ENCODE data around the gene ZCWPW2. TPM values are rescaled to one million over a fixed set of nuclear protein-coding genes. Genes with fewer than 3 reads are reported as not detected.

ZCWPW2 gene
- total and polyA plus RNA-seq, 2 of the 4 experiments (the other 2 are of a cell fraction) = 0.18 to 0.24 TPM

GRCh38 chr3:28476194-28476593, 127.7 kb downstream of the ZCWPW2 start:
- in situ Hi-C loops (cut with MboI; ENCODE audit: low sequenced_read_pairs) = no loop called here
- BruUV-seq (replicated peaks) = no TSS peak

More at GRCh38 chr3:28476194-28476593, 127.7 kb downstream of the ZCWPW2 start:
- H3K14ac ChIP-seq (replicated peaks; ENCODE audit: low read depth, low read length) = no peak overlapping the region
- no peak overlapping the region for H3K56ac ChIP-seq (ENCODE audit: extremely low read depth, insufficient read depth, low read length)
- no peaks in the 10 kb centered on the region for H3K79me1 ChIP-seq (ENCODE audit: low read depth in 1 of 2, low read length in 2 of 2)
- no peak overlapping the region for H4K91ac ChIP-seq (ENCODE audit: insufficient read depth, low read depth, low read length)
- CTCF ChIA-PET = interaction anchor here (1.0 kb wide), 1 partner anchor 47 kb away, joined by 3 read pairs; no protein-coding TSS in a partner anchor
- H3K27me3 ChIP-seq (ENCODE audit: control insufficient read depth, insufficient read depth, low read length) = no peaks in the 10 kb centered on the region
- H3K36me3 ChIP-seq (ENCODE audit: control insufficient read depth, insufficient read depth, low read length) = no peaks in the 10 kb centered on the region
- no peak overlapping the region for H3K4ac ChIP-seq (ENCODE audit: low read depth, low read length)
- H2BK120ac ChIP-seq (ENCODE audit: low read depth, low read length) = no peak overlapping the region
- H2AK5ac ChIP-seq (ENCODE audit: low read depth, low read length) = no peak overlapping the region
- dilution Hi-C loops (cut with HindIII; ENCODE audit: low sequenced_read_pairs, unreplicated experiment) = no loop called here
- no peaks in the 10 kb centered on the region for H3K4me1 ChIP-seq (ENCODE audit: control insufficient read depth, insufficient read depth, low read length)
- H3K9ac ChIP-seq (ENCODE audit: low read depth, low read length) = no peak overlapping the region
- H3K27ac ChIP-seq (ENCODE audit: insufficient read depth, low read length) = no peak overlapping the region
- H3K23ac ChIP-seq (ENCODE audit: low read depth, low read length) = no peak overlapping the region
- H2BK15ac ChIP-seq (ENCODE audit: low read depth, low read length) = no peak overlapping the region
- H2BK5ac ChIP-seq (ENCODE audit: low read depth, low read length, poor library complexity, severe bottlenecking) = no peak overlapping the region
- no peak overlapping the region for H2BK20ac ChIP-seq (ENCODE audit: low read depth, low read length)
- TF ChIP-seq NFE2L2 (IDR thresholded peaks at IDR 0.05; ENCODE audit: low read depth, low read length) (no peak), CTCF (conservative IDR thresholded peaks at IDR 0.05; ENCODE audit: low read depth, low read length) (peak; percentile 59), MXI1 (IDR thresholded peaks at IDR 0.05; ENCODE audit: borderline replicate concordance, low read depth, low read length) (no peak), CHD1 (IDR thresholded peaks at IDR 0.05; ENCODE audit: low read depth, low read length) (no peak), MAZ (IDR thresholded peaks at IDR 0.05; ENCODE audit: borderline replicate concordance, low read depth, low read length) (no peak), MAFK (IDR thresholded peaks at IDR 0.05; ENCODE audit: low read depth, low read length) (no peak), SMC3 (IDR thresholded peaks at IDR 0.05; ENCODE audit: low read depth, low read length) (peak; percentile 27; the same call in 1 of the 2 replicates), ELK1 (IDR thresholded peaks at IDR 0.05; ENCODE audit: borderline replicate concordance, low read depth, low read length) (no peak), BHLHE40 (IDR thresholded peaks at IDR 0.05; ENCODE audit: low read depth, low read length) (no peak), FOS (IDR thresholded peaks at IDR 0.05; ENCODE audit: low read depth, low read length) (no peak), RCOR1 (IDR thresholded peaks at IDR 0.05; ENCODE audit: insufficient replicate concordance, low read length) (no peak), USF2 (IDR thresholded peaks at IDR 0.05; ENCODE audit: low read depth, low read length) (no peak), CEBPB (IDR thresholded peaks at IDR 0.05; ENCODE audit: low read depth, low read length) (no peak), RAD21 (IDR thresholded peaks at IDR 0.05; ENCODE audit: low read length) (peak; percentile 45), RFX5 (IDR thresholded peaks at IDR 0.05; ENCODE audit: low read depth, low read length) (no peak)
- DNase-seq = peak; percentile 57
- H2AFZ ChIP-seq (replicated peaks; ENCODE audit: low read length, poor library complexity) = no peak overlapping the region
- H4K5ac ChIP-seq (ENCODE audit: low read depth, low read length) = no peak overlapping the region
- intact Hi-C loops (cut with micrococcal nuclease) = loop anchor here (5.0 kb wide), 1 partner anchor 806 kb away; the partner anchor contains the start of gene RBMS3
- no peak overlapping the region for H3K4me3 ChIP-seq (ENCODE audit: insufficient read depth, low read depth, low read length)
- H3K4me2 ChIP-seq (ENCODE audit: low read depth, low read length) = no peak overlapping the region
- POLR2A ChIA-PET (ENCODE audit: unreplicated experiment) = no interaction called here
- peak; percentile 56; the same call in 1 of the 2 replicates for ATAC-seq (ENCODE audit: low read depth)
- no peak overlapping the region for H2AK9ac ChIP-seq (replicated peaks; ENCODE audit: low read depth, low read length, poor library complexity)
- H3K18ac ChIP-seq (ENCODE audit: low read depth, low read length) = no peak overlapping the region
- no peaks in the 10 kb centered on the region for H4K20me1 ChIP-seq (ENCODE audit: insufficient read depth, low read length)
- no peak overlapping the region for H4K8ac ChIP-seq (ENCODE audit: low read depth in 2 of 2, low read length in 2 of 2)
- no peaks in the 10 kb centered on the region for H3K9me3 ChIP-seq (ENCODE audit: control insufficient read depth, insufficient read depth, low read length)
- H3K9me1 ChIP-seq (ENCODE audit: insufficient read depth, low read length) = no peaks in the 10 kb centered on the region

All from IMR-90 (cell line).